NT2/D1 (cell line): ENCODE results near the gene CRTC1.
A peak's percentile ranks its signal among the peaks of the same experiment; 100 is the strongest.

Experiments used
- DNase-seq: peaks from one replicate; pipeline ENCODE4 v3.0.0-alpha.2; 2011; ENCODE audit warnings: low read depth, low spot score
- H3K27me3 ChIP-seq: 2 replicates; pipeline ENCODE4 v1.6.0; 2011; ENCODE audit warnings: mild to moderate bottlenecking; ENCODE audit not compliant: insufficient read length, insufficient read depth
- H3K36me3 ChIP-seq: 2 replicates; pipeline ENCODE4 v1.6.1; 2011; ENCODE audit warnings: mild to moderate bottlenecking, low read length, mixed read lengths; ENCODE audit not compliant: insufficient read depth, insufficient read length
- H3K4me1 ChIP-seq: 2 replicates; pipeline ENCODE4 v1.5.1; 2011; ENCODE audit not compliant: insufficient read depth, insufficient read length
- H3K4me3 ChIP-seq: 2 replicates; pipeline ENCODE4 v1.5.1; 2011; ENCODE audit warnings: low read depth; ENCODE audit not compliant: insufficient read length
- H3K9ac ChIP-seq: 2 replicates; pipeline ENCODE4 v1.6.0; 2011; ENCODE audit warnings: low read depth; ENCODE audit not compliant: insufficient read length
- H3K9me3 ChIP-seq: 2 replicates; pipeline ENCODE4 v1.5.1; 2011; ENCODE audit warnings: mild to moderate bottlenecking, low read length; ENCODE audit not compliant: insufficient read depth
- SUZ12 ChIP-seq: IDR thresholded peaks from 2 replicates; pipeline ENCODE4 v1.6.1; 2011; ENCODE audit not compliant: insufficient read length, insufficient read depth; ENCODE audit errors: extremely low read depth
- YY1 ChIP-seq: IDR thresholded peaks from 2 replicates; pipeline ENCODE4 v1.6.1; 2011; ENCODE audit not compliant: insufficient read length, insufficient read depth
- ZNF274 ChIP-seq: IDR thresholded peaks from 2 replicates; pipeline ENCODE4 v1.6.1; 2011; ENCODE audit warnings: mild to moderate bottlenecking, low read depth, low read length

The CRTC1 gene

GRCh38 chr19:18772620-18773587 lies 89.4 kb downstream of the CRTC1 start:
- Histone ChIP-seq H3K9ac (no peak overlapping the region), H3K9me3 (no peaks in the 10 kb centered on the region), H3K36me3 (no peaks in the 10 kb centered on the region), H3K4me3 (no peak overlapping the region), H3K27me3 (peaks cover 19% of the 10 kb centered on the region), H3K4me1 (peaks cover 32% of the 10 kb centered on the region)
- TF ChIP-seq SUZ12 = no peak
- TF ChIP-seq ZNF274 = no peak
- TF ChIP-seq YY1 = no peak
- DNase-seq = no peak

DNA sequence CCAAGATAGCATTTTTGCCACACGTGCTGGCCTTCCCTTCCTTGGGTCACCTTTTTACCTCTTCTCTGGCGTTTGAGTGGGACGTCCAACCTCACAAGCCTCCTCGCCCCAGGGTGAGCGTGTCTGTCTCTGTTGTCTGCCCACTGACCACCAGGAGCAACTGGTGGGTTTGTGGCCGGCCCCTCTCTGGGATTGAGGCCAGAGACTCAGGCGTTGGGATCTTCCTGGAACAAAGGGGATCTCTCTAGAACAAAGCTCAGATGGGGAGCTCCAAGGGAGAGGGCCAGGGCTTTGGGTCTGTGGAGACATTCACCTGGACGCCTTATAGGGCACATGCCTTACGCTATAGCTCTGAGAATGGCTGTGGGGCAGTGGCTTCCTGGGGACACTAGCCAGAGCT lies 90.2 kb downstream of the CRTC1 start:
- peaks cover 28% of the 10 kb centered on the region for H3K4me1 ChIP-seq
- no peak for TF ChIP-seq YY1
- TF ChIP-seq SUZ12 = no peak
- no peak for TF ChIP-seq ZNF274
- no peaks in the 10 kb centered on the region for H3K9me3 ChIP-seq
- H3K4me3 ChIP-seq = no peak overlapping the region
- H3K36me3 ChIP-seq = no peaks in the 10 kb centered on the region
- DNase-seq = no peak
- peaks cover 24% of the 10 kb centered on the region for H3K27me3 ChIP-seq
- no peak overlapping the region for H3K9ac ChIP-seq

DNA sequence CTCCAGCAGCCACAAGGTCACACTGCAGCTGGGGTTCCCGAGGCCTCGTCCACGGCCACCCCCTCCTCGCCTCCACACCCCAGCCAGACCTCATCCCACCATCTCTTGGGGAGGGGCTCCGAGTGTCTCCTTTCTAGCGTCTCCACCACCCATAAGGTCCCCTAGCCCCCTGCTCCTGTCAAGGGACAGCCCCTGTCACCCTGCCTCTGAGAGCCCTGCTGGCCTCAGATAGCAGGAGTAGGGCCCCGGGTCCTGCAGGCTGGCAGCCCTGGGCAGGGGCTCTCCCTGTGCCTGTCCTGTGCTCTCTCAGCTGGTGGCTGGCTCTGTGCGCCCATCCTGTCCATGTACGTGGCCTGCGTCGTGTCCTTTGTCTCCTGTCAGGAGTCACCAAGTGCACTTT lies 90.6 kb downstream of the CRTC1 start:
- Histone ChIP-seq H3K9me3 (no peaks in the 10 kb centered on the region), H3K4me3 (no peak overlapping the region), H3K36me3 (no peaks in the 10 kb centered on the region), H3K27me3 (peaks cover 28% of the 10 kb centered on the region), H3K4me1 (peaks cover 28% of the 10 kb centered on the region), H3K9ac (peak overlapping the region; percentile 28)
- no peak for DNase-seq
- TF ChIP-seq SUZ12 (no peak), YY1 (no peak)

DNA sequence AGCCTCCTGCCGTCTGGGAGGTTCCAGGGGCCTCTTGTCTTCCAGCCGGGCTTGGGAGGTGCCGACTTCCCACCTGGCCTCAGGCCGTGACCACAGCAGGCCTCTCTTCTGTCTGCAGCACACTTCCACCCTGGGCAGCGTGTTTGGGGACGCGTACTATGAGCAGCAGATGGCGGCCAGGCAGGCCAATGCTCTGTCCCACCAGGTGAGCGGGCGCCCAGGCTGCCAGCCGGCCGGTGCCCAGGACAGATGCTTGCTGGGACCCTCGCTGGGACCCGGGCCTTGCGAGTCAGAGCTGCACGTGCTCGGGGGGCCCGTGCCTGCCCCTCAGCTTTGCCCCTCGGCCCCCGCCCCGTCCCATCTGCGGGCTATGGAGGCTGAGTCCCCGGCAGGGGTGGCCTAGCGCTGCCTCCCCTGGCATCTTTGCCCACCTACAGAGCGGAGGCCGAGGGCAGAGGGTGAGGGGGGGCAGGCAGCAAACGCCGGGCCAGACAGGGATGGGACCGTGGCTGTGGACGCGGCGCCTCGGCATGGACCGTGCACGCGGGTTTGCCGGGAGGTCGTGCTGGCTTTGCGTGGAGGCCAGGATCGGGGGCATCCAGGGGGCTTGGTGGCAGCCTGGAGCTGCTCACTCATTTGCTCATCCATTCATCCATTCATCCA lies 91.4 kb downstream of the CRTC1 start:
- Histone ChIP-seq H3K27me3 (peaks cover 35% of the 10 kb centered on the region), H3K36me3 (no peaks in the 10 kb centered on the region), H3K9ac (no peak overlapping the region), H3K4me3 (no peak overlapping the region), H3K9me3 (no peaks in the 10 kb centered on the region), H3K4me1 (peaks cover 25% of the 10 kb centered on the region)
- DNase-seq = no peak
- TF ChIP-seq SUZ12 (no peak), ZNF274 (no peak), YY1 (no peak)

- Histone ChIP-seq H3K4me3 (no peak overlapping the region), H3K9me3 (no peaks in the 10 kb centered on the region), H3K9ac (no peak overlapping the region), H3K36me3 (no peaks in the 10 kb centered on the region), H3K4me1 (peaks cover 25% of the 10 kb centered on the region), H3K27me3 (peaks cover 40% of the 10 kb centered on the region)
- no peak for DNase-seq
- TF ChIP-seq SUZ12 = no peak
- TF ChIP-seq YY1 = no peak
- TF ChIP-seq ZNF274 = no peak
Observed at GRCh38 chr19:18775586-18776287, 92.3 kb downstream of the CRTC1 start.

DNA sequence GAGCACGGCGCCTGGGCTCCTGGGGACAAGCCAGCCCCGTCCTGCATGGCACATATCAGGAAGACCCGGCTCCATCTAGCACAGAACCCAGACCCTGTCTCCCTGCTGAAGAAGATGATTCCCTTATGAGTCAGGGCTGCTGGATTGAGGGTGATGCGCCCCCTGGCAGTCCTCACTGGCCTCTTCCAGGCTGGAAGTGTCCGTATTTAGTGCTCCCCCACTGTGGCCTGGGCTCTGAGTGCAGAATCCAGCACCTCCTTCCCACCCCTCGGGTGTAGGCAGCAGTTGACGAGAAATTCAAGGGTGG lies 92.8 kb downstream of the CRTC1 start:
- Histone ChIP-seq H3K27me3 (peaks cover 40% of the 10 kb centered on the region), H3K9ac (no peak overlapping the region), H3K4me3 (no peak overlapping the region), H3K36me3 (no peaks in the 10 kb centered on the region), H3K9me3 (no peaks in the 10 kb centered on the region), H3K4me1 (peaks cover 22% of the 10 kb centered on the region)
- TF ChIP-seq SUZ12 = no peak
- no peak for TF ChIP-seq ZNF274
- no peak for TF ChIP-seq YY1
- DNase-seq = no peak

DNA sequence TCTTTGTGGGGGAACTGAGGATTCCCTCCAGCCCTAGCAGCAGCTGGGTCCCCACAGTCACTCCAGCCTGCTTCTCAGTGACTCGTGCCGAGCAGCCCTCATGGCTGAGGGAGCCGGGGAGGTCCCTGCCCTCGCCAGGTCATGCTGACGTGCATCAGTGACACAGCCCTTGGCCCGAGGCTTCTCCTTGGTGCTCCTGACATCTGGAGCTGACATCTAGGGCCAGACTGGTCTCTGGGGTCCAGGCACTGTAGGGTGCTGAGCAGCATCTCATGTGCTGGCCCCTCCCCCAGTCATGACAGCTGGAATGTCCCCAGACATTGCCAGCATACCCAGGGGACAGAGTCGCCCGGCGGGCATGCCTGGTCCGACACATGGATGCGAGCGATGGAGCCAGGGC lies 93.3 kb downstream of the CRTC1 start:
- Histone ChIP-seq H3K9ac (no peak overlapping the region), H3K27me3 (peaks cover 42% of the 10 kb centered on the region), H3K4me1 (peaks cover 21% of the 10 kb centered on the region), H3K9me3 (no peaks in the 10 kb centered on the region), H3K36me3 (no peaks in the 10 kb centered on the region), H3K4me3 (no peak overlapping the region)
- no peak for TF ChIP-seq SUZ12
- no peak for TF ChIP-seq YY1
- TF ChIP-seq ZNF274 = no peak
- DNase-seq = no peak
